Retina (tissue), 1 donor: ENCODE data around the gene ZNF26.
"Not testable (repeated sequence)": the region's sequence is repeated elsewhere in the genome, so short reads cannot be mapped to it uniquely, and the experiment has no call there.

Experiments used
- DNase-seq: peaks from one replicate; pipeline ENCODE4 v3.0.0-alpha.2; 2016

The ZNF26 gene

DNA sequence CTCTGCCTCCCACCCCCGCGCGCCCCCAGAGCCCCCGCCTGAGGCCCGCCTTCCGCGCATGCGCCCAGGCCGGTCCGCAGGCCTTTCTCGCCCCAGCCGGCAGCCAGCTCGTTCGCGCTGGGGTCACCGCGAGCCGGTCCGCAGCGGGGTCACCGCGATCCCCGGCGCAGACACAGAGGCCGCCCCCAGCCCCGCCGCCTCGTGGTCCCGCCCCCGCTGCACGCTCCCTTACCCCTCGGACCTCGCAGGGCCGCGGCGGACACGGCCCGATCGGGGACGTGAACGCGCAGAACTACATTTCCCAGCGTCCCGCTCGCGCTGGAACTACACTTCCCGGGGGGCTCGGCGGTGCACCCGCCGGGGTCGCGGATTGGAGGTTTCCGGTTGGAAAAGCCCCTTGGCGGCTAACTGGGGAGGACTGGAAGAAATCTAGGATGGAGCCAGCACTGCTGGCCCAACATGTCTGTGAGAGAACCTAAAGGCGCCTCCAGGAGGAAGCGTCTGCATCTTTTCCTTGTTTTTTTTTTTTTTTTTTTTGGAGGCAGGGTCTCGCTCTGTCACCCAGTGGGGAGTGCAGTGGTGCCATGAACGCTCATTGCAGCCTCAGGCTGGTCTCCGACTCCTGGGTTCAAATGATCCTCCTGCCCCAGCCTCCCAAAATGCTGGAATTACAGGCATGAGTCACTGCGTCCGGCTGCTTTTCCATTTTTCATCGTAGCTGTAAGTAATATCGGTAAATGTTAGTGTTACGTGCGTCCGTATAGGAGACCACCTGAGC lies 30.0 kb upstream of the ZNF26 start, which contains the start of gene ZNF605:
Gene ZNF605 (minus strand): TSS at position 296 of the 778 bp plus-strand sequence. CDS start 10,671 bp downstream, outside the sequence.
- DNase-seq: peak; percentile 91

DNA sequence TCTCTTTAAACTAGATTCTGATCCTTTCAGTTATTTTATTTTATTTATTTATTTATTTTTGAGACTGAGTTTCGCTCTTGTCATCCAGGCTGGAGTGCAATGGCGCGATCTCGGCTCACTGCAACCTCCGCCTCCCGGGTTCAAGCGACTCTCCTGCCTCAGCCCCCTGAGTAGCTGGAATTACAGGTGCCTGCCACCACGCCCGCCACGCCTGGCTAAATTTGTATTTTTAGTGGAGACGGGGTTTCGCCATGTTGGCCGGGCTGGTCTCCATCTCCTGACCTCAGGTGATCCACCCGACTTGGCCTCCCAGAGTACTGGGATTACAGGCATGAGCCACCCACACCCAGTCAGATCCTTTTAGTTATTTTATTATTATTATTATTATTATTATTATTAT lies 24.4 kb upstream of the ZNF26 start:
- DNase-seq: not testable (repeated sequence)

DNA sequence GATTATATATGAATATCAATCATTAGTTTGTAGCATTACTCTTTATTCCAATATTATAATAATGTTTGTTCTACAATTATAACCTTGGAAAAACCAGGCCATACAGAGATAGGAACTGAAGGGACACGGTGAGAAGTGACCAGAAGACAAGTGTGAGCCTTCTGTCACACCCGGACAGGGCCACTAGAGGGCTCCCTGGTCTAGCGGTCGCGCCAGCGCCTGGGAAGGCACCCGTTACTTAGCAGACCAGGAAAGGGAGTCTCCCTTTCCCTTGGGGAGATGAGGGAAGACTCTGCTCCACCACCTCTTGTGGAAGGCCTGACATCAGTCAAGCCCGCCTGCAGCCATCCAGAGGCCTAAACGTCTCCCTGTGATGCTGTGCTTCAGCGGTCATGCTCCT lies 22.2 kb upstream of the ZNF26 start:
- DNase-seq: not testable (repeated sequence)

DNA sequence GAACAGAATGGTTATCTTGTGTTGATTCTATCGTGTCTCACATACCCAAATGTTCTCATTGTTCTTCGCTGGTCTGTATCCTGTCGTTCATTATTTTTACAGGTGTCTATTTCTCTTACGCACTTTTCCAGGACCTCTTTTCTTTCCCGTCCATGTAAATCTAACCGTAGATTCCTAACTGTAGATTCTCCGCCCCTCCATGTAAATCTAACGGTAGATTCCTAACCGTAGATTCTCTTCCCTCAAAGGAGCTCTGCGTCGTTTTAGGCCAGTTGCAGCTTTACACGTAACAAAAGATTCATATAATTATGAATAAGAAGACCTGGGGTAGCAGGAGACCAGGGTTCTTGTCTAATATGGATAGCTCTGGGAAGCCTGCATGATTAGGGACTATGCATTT lies 20.4 kb upstream of the ZNF26 start:
- DNase-seq: no peak

DNA sequence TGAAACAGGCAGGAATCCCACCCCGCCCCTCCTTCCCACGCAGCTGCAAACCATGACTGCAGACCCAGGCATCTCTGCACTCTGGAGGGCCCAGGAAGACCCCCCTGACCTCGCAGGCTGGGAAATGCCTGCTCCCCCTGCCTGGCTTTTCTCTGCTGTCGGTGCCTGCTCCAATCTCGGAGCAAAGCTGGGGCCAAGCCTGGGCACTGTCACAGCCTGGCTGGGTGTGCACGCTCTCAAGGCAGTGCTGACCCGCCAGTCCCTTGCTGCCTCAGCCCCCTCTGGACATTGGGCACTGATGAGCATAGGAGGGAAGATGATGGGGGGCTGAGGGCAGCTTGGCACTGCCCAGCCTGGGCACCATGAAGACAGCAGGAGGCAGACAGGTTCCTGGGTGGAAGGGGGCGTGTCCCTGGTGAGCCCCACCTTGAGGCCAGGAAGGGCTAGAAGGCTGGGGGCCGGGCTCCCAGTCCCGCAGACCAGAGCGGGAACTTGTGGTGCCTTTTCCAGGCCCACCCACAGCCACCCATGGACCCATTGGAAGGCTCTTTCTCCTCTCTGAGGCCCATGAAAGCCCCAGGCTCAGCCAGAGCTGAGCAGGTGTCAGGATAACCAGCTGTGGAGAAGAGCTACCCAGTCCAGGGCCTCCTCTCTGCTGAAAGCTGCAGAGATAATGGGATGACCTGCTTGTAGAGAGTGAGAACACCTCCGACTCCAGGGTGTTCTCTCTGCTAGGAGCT lies 19.3 kb upstream of the ZNF26 start:
- DNase-seq: no peak

DNA sequence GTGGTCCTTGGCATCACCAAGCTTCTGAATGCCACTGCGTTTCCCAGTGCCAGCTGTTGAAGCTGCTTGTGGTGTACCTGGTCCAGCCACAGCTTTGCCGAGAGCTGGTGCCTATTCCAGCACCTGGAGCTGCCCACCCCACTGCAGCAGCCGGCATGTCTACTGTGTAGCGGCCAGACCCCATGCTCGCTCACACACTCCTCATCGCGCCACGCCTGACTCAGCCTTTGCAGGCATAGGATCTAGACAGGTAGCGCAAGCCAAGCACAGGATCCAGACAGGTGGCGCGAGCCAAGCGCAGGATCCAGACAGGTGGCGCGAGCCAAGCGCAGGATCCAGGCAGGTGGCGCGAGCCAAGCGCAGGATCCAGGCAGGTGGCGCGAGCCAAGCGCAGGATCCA lies 18.4 kb upstream of the ZNF26 start:
- no peak for DNase-seq

DNA sequence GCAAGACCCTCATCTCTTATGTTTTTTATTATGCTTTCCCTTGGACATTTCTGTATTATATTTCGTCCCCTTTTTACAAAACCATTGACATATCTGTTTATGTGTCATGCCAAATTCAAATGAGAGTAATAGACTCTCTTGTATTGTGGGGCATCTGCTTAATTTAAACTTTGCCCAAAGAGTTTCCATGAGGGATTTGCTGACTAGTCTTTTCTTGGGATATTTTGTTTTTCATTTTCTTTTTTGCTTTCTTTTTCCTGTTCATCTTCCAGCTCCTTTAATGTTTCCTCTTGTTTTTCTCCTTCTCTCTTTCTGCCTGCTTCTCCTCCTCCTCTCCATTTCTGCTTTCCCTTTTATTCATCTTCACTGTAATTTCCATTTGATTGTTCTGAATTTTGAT lies 13.8 kb upstream of the ZNF26 start:
- DNase-seq: no peak

DNA sequence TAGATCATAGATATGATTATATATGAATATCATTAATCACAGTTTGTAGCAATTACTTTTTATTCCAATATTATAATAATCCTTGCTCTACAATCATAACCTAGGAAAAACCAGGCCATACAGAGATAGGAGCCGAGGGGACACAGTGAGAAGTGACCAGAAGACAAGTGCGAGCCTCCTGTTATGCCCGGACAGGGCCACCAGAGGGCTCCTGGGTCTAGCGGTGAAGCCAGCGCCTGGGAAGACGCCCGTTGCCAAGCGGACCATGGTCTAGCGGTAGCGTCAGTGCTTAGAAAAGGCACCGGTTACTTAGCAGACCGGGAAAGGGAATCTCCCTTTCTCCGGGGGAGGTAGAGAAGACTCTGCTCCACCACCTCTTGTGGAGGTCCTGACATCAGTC lies 9.3 kb upstream of the ZNF26 start:
- not testable (repeated sequence) for DNase-seq

DNA sequence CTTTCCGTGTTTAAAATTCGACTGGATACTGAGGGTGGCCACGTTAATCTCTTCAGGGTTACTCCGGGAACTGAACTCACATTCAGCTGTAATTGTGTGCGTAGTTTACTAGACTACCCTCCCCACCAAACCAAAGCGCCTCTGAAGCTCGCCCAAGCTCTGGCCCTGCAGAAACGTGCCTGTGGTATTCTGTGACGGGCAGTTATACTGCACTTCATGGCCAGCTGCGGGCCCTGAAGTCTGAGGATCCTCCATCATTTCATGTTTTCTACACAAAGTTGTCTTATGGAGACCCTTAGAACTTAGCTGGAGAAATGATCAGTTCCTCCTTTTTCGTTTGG lies 688 bp downstream of the ZNF26 start:
- DNase-seq: no peak

DNA sequence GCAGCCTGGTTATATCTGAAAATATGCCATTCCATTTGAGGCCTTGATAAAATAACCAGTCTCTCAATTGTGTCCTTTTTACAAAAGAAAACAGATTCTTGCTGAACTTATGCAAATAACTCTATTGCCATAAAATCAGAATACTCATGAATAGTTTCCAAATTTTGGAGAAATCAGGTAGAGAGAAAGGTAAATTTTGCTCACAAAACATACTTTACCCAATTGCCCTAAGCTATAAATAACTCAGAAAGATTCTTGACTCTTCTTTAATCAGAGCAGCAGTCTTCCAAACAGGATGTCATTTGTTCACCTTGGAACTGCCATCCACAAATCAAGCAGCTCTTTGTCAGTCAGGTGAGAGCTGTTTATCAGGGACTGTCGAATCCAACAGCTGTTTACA lies 12.6 kb downstream of the ZNF26 start:
- DNase-seq: no peak

DNA sequence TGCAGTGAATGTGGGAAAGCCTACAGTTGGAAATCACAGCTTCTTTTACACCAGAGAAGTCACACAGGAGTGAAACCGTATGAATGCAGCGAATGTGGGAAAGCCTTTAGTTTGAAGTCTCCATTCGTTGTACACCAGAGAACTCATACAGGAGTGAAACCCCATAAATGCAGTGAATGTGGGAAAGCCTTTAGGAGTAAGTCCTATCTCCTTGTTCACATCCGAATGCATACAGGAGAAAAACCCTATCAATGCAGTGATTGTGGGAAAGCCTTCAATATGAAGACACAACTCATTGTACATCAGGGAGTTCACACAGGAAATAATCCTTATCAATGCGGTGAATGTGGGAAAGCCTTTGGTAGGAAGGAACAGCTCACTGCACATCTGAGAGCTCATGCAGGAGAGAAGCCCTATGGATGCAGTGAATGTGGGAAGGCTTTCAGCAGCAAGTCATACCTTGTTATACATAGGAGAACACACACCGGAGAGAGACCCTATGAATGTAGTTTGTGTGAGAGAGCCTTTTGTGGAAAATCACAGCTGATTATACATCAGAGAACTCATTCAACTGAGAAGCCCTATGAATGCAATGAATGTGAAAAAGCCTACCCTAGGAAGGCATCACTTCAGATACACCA lies 24.6 kb downstream of the ZNF26 start:
- no peak for DNase-seq

DNA sequence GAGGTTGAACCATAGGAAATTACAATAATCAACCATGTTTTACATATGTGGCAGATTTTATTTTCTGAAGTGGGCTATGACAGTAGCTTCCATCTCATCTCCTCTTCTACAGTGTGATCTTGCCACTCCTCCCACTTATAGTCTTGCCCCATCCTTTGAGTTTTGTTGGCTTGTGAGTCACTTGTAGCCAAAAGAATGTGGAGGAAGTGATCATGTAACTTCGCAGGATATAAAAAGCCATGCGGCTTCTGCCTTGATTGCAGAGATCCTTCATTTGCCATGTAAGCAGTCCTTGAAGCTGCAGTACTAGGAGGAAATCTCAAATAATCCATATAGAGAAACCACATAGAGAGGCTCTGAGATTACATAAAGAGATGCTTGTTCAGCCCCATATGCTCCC lies 37.4 kb downstream of the ZNF26 start:
- DNase-seq: no peak

DNA sequence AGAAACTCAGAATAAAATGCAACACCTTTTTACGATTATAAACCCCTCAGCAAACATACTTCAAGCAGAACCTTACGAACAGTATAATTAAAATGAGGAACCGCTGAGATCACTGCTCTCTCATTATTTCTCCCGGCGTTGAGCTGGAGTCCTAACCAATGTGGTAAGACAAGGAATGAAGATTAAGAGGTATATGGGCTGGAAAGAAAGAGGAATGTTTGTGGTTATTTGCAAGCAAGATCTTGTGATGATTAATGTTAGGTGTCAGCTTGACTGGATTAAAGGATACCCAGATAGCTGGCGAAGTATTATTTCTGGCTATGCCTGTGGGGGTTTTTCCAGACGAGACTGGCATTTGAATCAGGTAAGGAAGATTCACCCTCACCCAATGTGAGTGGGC lies 40.8 kb downstream of the ZNF26 start:
- DNase-seq: no peak

DNA sequence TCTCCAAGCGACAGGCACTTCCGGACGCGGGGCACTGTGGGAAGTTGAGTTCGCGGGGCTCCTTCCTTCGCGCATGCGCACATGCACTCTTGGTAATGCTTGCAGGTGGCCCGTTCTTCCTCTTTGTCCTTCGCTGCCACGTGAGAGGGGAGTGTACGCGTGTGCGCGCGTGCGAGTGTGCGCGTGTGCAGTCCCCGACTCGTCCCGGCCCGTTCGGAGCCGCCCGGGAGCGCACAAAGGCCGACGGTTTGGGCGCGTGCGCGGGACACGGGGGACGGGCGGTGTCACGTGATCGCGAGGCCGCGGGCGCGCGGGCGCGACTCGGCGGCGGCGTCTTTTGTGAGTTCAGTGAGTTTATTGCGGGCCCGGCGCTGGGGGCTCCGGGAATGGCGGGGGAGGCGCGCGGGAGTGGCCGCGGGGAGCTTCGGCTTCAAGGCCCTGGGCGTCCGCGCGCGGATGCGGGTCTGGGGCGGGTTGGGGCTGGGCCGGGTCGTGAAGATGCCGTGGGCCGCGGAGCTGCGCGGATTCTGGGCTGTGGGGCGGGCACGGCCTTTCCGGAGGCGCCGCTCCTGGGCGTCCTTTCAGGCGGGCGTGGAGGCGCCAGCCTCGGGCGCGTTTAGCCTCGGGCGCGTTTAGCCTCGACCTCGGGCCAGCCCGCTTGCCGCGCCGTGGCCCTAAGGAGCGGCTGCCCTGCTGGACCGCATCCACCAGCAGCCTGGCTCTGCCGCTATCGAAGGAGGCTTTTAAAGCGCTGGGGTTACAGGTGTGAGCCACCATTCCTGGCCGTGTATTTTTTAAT lies 51.2 kb downstream of the ZNF26 start, which contains the start of gene ZNF84:
Gene ZNF84 (plus strand): TSS at position 303 of the 799 bp plus-strand sequence. CDS start 3,959 bp downstream, outside the sequence.
- peak; percentile 98 for DNase-seq

DNA sequence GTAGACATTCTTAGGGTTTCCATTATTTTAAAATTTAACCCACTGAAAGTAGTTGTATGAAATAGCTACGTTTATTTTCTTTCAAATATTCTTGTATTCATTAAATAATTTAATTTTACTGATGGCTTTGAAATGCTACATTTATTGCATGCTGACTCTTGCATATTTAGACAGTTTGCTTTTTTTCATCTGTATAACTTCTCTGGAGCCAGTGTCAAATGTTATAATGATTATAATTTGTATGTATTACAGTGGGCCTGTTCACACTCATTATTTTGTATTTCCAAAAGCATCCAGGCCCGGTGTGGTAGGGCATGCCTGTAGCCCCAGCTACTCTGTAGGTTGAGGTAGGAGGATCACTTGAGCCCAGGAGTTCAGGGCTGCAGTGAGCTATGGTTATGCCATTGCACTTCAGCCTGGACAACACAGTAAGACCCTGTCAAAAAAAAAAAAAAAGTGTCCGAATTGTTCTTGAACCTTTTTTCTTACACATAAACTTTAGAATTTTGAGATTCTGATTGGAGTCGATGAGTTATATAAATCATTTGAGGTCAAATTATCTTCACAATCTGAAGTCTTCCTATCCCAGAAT lies 52.0 kb downstream of the ZNF26 start:
- no peak for DNase-seq

DNA sequence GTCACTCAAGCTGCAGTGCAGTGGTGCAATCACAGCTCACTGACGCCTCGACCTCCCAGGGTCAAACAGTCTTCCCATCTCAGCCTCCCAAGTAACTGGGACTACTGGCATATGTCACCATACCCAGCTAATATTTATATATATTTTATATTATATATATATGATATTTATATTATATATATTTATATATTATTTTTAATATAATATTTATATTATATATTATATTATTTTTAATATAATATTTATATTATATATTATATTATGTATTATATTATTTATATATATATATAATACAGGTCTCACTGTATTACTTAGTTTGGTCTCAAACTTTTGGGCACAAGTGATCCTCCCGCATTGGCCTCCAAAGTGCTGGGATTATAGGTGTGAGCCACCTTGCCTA lies 60.5 kb downstream of the ZNF26 start:
- DNase-seq: no peak

DNA sequence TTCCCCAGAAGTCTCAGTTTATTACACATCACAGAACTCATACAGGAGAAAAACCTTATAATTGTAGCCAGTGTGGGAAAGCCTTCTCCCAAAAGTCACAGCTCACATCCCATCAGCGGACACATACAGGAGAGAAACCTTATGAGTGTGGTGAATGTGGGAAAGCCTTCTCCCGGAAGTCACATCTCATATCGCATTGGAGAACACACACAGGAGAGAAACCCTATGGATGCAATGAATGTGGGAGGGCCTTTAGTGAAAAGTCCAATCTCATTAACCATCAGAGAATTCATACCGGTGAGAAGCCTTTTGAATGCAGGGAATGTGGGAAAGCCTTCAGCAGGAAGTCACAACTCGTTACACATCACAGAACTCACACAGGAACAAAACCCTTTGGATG lies 71.3 kb downstream of the ZNF26 start:
- DNase-seq: no peak

DNA sequence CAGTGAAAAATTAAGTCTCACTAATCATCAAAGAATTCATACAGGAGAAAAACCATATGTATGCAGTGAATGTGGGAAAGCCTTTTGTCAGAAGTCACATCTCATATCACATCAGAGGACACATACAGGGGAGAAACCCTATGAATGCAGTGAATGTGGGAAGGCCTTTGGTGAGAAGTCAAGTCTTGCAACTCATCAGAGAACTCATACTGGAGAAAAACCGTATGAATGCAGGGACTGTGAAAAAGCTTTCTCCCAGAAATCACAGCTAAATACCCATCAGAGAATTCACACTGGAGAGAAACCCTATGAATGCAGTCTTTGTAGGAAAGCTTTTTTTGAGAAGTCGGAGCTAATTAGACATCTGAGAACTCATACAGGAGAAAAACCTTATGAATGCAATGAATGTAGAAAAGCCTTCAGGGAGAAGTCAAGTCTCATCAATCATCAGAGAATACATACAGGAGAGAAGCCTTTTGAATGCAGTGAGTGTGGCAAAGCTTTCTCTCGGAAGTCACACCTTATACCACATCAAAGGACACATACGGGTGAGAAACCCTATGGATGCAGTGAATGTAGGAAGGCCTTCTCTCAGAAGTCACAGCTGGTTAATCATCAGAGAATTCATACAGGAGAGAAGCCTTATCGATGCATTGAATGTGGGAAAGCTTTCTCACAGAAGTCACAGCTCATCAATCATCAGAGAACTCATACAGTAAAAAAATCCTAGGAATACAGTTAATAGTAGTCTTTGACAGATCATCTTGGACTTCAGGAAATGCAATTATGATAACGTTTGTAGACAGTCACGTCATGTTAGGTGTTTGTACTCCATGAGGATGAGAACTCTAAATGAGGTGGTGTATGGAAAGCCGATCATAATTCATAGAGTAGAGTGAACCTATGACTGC lies 72.3 kb downstream of the ZNF26 start:
- DNase-seq: no peak

DNA sequence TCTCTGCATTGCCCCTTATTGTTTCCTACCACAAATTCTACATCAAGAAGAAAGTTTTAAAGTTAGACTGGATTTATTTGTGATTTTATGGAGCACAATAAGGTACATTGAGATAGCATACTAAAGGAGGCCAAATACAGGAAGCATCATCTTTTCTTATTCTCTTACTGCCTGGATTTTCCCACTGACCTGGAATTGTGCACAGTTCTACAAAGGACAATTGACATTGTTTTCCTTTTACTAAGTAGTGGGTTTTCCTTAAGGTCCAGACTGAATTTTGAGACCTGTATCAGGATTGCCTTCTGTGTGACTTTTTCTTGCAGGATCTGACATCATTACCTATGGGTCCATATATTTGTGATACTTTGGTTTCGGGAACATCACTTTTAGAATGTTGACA lies 75.8 kb downstream of the ZNF26 start:
- DNase-seq: no peak

DNA sequence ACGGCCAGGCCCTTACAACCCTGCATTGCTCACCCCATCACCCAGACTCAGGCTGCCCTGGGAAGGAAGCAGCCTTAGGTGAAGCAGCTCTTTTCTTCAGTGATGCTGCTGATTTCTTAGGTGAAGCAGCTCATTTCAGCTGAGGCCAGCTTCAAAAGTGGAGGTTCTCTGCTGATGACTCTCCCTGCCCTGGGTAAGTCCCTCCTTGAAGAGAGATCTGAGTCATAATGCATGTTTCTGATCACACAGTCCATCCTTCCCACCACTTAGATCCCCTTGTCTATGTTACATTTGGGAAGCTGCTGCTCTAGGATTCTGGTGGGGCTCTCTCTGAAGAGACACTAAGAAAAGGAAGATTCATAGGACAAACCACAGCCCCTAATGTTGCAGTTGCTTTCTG lies 77.4 kb downstream of the ZNF26 start:
- no peak for DNase-seq

DNA sequence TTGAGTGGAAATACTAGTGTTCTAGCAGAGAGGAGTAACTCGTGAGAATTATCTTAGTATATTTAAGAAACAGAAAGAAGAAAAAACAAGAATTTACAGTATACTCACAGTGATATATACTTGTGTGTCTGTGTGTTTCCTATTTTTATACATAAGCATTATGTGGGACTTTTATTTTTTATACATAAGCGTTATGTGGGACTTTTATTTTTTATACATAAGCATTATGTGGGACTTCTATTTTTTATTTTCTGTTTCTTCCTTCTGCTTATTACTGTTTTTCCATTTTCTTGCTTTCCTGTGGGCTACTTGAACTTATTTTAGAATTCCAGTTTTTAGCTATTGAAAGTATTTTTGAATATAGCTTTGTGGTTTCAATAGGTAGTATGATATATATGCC lies 87.7 kb downstream of the ZNF26 start:
- DNase-seq: no peak
